H54 (cell line): Measurements from ENCODE around the gene KIF12.
A peak's percentile ranks its signal among the peaks of the same experiment; 100 is the strongest.

Source experiments
- DNase-seq: peaks from one replicate; pipeline ENCODE4 v3.0.0; 2011; ENCODE audit warnings: low spot score, mixed read lengths; ENCODE audit not compliant: insufficient read length
- FAIRE-seq: peaks from 3 replicates; lab custom pipeline; 2011; peaks lifted over from hg19 to GRCh38; lab: Jason Lieb, UNC
- POLR2A ChIP-seq: IDR thresholded peaks from 2 replicates; pipeline ENCODE4 v1.6.1; 2011; ENCODE audit warnings: low read depth, mild to moderate bottlenecking, low read length

KIF12 gene

DNA sequence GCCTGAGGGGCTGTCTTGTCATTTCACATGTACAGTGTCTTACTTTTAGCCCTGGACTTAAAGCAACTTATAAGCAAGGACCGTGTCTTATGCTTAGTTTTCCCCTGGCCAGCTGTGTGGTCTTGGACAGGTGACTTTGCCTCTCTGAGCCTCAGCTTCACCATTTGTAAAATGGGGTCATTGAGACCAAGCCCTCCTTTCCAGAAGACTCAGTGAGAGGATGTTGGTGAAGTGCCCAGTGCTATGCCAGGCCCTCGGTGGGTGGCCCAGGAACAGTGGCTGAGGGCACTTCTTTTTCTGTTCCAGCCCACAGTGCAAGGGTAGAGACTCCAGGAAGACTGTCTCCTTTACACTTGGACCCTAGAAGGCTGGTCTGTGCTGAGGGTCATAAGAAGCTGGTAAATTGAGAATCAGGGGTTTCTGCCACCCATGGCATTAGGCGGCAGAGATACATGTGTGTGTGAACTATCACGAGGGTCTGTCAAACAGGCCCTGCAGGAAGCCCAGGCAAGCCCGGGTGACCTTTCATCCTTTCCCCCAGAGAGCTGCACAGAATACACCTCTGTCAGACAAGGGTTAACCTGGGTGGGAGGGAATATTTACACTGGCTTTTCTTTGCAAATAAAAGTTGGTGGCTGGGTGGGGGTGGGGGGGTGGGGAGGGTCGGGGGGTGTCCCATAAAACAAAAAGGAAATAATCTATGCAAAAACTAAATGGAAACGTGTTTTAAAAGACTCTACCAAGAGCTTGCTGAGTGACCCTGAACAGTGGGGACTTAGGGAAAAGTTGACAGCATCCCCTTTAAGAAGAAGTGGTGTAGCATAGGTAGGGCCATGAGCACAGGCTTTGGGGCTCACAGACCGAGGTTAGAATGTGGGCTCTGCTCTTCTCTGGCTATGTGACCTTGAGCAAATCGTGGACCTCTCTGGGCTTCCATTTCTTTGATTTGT is 20.4 kb upstream of the KIF12 start:
- FAIRE-seq (no peak), DNase-seq (no peak)
- TF ChIP-seq POLR2A = no peak

DNA sequence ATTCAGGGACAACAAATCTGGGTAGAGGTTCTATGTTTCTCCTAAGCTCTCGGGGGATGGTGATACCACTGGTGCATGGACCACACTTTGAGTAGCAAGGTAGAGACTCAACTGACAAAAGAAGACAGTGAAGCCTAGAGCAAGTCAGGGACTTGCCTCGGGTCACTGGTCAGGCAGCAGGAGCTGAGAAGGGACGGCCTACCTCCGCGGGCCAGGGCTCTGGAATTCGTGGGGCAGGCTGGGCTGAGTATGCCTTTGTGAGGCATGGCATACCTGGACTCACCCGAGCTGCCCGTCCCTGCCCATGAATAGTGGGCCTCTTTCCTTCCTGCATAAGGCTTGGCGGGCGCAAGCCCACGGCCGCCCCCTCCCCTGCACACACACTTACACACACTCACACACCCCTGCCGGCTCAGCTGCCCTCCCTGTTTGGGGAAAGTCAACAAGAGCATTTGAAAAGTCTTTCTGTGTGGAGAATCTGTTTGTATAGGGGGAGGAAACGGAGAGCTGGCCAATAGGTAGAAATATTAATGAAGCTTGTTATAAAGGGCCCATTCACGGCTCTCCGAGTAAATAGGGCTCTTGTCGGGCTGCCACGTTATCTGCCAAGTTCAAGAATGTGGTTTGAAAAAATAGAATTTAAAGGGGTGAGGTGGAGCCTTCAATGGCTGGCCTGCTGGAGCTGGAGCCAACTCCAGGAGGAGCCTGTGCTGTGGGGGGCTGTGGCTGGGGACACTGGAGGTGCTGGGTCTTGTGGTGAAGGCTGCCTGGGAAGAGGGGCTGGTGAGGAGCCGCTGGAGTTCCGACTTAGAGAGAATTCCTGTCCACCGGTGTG is 19.1 kb upstream of the KIF12 start:
- no peak for DNase-seq

DNA sequence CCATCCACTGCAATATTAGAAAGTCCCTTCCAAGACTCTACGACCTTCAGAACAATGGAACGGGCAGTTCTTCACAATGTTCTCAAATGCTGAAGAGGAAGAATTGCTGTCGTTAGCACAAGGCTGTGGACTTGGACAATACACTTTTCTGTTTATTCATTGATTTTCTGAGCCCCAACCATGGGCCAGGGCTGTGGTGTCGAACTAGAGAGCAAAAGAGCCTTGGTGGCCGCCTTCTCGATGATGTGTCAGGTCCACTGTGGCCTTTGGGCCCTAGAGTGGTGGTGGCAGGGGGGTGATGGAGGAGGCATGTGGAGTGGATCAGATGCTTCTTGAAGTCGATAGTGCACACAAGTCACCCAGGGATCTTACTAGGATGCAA is 18.5 kb upstream of the KIF12 start:
- no peak for FAIRE-seq

More for the DNA sequence above, 19.1 kb upstream of the KIF12 start:
- TF ChIP-seq POLR2A = no peak
- no peak for FAIRE-seq

DNA sequence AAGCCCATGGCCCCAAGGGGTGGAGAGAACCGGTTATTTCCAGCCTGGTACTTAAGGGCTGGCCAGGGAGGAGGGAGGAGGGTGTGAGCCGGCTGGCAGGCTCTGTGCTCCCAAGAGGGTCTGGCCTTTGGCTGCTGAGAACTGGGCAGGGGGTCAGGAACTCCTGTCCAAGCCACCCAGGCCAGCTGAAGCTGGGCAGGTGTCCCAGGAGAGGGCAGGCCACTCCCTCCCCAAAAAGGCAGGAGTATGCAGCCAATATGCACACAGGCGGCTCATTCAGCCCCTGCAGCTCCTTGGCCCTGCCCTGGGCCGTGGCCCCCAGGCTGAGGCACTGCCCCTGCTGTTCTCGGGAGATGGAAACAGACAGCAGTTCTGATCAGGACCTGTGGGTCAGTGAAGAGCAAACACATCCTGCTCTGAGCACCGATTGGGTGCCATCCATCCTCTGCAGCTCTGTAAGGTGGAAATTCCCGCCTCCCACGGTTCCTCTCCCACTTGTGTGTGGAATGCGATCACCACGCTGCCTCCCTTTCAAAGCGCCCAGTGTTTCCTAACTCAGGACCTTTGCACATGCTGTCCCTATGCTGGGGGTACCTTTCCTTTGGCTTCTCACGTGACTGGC is 17.1 kb upstream of the KIF12 start:
- DNase-seq = no peak
- no peak for FAIRE-seq
- no peak for TF ChIP-seq POLR2A

More for the DNA sequence above, 18.5 kb upstream of the KIF12 start:
- TF ChIP-seq POLR2A = no peak
- DNase-seq = no peak

DNA sequence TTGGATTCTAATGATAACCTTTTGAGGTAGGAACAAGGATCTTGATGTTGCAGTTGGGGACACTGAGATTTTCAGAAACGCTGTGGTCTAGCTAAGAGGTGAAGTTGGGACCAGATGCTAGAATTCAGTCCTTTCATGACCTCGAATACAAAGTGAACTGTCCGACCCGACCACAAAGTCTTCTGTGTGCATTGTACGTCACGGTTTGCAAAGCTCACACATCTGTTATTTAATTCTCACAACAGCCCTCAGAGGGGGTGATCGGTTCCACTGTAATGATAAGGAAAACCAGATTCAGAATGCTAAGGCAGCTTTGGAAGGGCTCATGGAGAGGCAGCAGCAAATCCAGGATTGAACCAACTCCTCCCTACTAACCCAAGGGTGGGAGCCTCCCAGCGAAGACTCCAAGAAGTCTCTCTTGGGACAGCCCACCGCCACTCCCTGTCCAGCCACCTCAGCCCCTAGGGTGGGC is 16.6 kb upstream of the KIF12 start:
- no peak for FAIRE-seq
- no peak for DNase-seq
- no peak for TF ChIP-seq POLR2A

DNA sequence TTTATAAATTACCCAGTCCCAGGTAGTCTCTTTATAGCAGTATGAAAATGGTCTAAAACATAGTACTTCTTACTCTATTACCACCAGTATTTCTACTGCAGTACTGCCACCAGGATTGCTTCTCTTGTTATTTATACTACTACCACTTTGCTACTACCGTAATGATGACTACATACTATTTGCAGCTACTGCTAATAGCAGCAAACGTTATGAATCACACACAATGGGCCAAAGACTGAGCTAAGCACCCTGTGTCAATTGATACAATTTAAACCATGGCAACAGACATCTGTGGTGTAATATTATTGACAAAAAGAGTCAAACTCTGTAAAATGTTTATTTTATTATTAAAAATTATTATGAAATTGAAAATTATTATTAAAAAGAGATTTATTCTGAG is 15.3 kb upstream of the KIF12 start:
- DNase-seq (no peak), FAIRE-seq (peak; percentile 55)
- no peak for TF ChIP-seq POLR2A

DNA sequence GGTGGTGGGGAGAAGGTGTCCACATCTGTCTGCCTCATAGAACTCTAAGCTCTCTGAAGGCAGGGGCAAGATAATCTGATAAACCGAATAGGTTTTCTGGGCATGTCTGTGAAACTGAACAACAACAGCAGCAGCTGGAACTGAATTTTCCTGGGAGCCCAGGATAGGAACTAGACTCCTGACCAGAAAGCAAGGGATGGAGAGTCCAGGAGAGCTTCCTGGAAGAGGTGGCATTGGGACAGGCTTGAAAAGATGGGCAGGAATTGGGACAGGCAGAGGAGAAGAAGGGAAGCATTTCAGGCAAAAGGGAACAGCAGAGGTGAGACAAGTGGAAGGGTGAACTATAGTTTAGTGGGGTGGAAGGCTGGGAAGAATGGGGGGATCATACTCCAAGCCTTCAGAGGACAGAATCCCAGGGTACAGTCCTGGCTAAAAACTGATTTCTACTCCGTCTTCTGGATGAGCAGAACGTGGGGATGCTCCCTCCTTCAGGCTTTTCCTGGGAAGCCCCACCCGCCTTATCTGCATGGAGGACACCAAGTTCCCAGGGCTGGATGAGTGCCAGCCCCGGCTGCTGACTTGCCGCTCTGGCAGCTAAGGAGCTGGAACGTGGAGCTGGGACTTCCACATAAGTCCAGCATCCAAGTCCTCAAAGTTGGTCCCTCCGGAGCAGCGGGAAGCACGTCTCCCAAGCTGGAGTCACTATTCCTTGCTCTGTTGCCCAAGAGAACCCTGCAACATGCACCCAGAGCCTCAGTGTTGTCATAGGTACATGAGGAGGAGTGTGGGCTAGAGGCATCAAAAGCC is 13.9 kb upstream of the KIF12 start:
- FAIRE-seq = peak; percentile 52
- no peak for TF ChIP-seq POLR2A
- no peak for DNase-seq

DNA sequence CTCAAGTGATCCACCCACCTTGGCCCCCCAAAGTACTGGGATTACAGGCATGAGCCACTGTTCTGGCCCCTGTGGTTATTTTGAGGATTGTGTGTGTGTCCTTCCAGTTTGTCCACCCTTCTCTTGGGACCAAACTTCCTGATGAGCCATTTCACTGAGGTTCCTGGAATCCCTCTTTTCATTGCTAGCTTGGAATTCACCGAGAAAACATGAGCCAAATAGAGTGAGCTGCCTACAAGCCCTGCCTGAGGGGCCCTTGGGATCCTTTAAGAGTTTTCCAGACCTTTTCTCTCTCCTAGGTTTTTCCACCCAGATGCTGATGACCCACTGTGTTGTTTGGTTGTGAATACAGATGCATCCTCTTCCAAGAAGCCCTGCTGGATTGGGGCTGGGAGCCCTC is 13.2 kb upstream of the KIF12 start:
- TF ChIP-seq POLR2A = no peak
- FAIRE-seq (no peak), DNase-seq (no peak)

DNA sequence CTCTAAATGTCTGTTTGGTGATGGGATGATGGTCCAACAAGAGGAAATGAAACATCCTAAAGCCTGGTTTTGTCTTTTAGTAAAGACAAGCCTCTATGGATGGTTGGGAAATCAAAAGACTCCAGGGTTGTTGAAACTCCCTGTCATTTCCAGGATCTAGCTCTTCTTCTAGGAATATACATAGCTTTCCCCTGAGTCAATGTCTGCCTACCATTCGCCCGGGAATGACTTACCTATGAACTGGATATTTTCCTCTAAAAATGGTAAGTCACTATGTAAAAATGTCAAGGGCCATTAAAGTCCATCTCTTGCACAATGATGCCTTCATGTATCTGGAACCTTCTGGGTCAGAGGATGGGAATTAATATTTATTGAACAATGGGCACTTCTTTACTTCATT is 11.1 kb upstream of the KIF12 start:
- DNase-seq (peak; percentile 47), FAIRE-seq (peak; percentile 78)
- TF ChIP-seq POLR2A = no peak

DNA sequence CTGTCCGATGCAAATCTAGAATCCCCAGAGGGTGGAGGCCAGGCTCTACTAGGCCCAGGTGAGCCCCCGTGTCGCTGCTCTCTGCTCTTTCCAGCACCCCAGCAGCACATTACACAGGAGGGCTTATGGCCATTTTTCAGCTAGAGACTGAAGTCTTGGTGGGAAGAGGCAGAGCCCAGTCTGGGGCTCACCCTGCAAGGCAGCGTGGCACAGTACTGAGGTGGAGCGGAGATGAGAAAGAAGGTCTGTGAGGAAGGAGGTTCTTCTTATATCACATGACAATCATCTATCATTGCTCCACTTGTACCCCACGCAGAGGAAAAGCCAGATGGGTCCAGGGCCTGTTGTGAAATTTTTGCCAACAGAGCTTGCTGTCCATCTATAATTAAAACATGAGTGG is 10.0 kb upstream of the KIF12 start:
- FAIRE-seq = no peak
- no peak for DNase-seq
- TF ChIP-seq POLR2A = no peak

DNA sequence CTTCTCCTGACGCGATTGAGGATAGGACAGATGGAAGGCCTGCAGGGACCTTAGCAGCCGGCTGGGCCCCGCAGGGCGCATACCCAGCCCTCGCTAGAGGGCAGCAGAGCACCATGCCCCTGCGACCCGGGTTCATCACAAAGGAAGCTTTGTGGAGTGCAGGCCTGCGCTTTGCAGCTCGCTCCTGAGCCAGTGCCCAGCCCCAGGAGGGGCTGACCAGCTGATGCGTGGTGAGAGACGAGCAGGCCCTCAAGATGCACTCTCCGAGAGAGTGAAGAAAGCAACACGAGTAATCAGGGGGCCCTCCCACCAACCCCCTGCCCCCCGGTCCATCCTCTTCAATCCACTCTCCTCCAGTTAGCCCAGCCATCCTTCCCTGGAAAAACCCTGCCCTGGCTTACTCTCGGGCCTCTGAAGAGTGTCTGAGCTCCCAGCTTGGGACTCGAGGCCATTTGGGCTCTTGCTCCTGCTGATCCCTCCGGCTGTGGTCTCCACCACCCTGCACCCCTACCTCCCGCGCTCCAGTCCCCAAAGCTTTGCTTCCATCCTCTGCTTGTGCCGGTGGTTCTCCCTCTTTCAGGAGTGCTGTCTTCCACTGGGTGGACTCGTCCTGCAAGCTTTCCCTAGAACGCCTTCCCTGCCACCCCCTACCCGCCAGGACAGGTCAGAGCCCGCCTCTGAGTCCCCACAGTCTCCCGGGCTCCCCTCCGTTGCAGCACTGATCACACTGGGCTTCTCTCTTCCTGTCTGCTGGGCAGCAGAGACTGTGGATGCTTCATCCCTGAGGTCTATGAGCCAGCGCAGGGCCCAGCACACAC is 9.1 kb upstream of the KIF12 start:
- DNase-seq (peak; percentile 89), FAIRE-seq (peak; percentile 84)
- TF ChIP-seq POLR2A = no peak

DNA sequence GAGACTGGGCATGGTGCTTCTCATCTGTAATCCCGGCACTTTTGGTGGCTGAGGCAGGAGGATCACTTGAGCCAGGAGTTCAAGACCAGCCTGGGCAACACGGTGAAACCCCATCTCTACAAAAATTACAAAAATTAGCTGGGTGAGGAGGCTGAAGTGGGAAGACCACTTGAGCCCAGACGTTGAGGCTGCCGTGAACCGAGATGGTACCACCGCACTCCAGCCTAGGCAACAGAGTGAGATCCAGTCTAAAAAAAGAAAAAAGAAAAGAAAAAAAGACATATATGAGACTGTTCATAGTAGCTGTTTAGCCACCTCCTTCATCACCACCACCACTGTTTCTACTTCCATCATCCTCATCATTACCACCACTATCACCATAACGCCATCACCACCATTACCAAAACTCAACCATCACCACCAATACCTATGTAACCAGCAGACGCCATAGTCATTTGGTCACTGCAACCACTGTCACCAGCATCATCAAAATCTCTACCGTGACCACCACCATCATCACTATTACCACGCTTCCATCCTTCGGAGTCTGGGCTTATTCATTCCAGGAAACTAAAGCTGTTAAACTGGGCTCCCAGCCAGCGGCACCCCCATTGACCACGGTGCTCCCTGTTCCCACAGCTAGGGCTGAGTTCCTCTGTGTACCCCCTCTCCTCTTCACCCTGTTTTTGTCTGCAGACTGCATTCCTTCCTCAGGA is 8.4 kb upstream of the KIF12 start:
- TF ChIP-seq POLR2A = no peak
- FAIRE-seq = no peak
- DNase-seq = no peak
